ENCODE measurements around the gene CADPS2.
A peak's percentile ranks its signal among the peaks of the same experiment; 100 is the strongest.

The CADPS2 gene

GRCh38 chr7:122546496-122546895, 339.8 kb downstream of the CADPS2 start:
- 47% methylated on average over 1 of the region's 2 CpGs for WGBS
- Histone ChIP-seq H2BK5ac (ENCODE audit: low read depth, low read length, poor library complexity, severe bottlenecking) (no peak overlapping the region), H2AK5ac (ENCODE audit: low read length, severe bottlenecking) (no peak overlapping the region), H3K14ac (ENCODE audit: low read length in 2 of 2) (no peak overlapping the region), H2BK120ac (ENCODE audit: low read depth, low read length) (no peak overlapping the region), H4K91ac (ENCODE audit: low read length) (no peak overlapping the region), H3K18ac (ENCODE audit: low read depth in 1 of 2, low read length in 2 of 2) (no peak overlapping the region), H3K23ac (ENCODE audit: low read length in 2 of 2) (no peak overlapping the region), H2AFZ (ENCODE audit: low read depth, low read length) (no peak overlapping the region), H2BK15ac (ENCODE audit: low read depth, poor library complexity, severe bottlenecking) (no peak overlapping the region), H3K27me3 (ENCODE audit: control insufficient read depth in 1 of 2, insufficient read depth in 1 of 2, low read length in 2 of 2) (no peaks in the 10 kb centered on the region), H3K36me3 (ENCODE audit: control insufficient read depth in 1 of 2, insufficient read depth in 2 of 2, low read depth in 1 of 2, low read length in 2 of 2) (no peaks in the 10 kb centered on the region), H3K4me3 (ENCODE audit: insufficient read depth in 1 of 2, low read depth in 1 of 2, low read length in 2 of 2) (no peak overlapping the region), H3K4ac (ENCODE audit: low read depth in 1 of 2, low read length in 2 of 2) (no peak overlapping the region), H3K27ac (ENCODE audit: low read length, poor library complexity, severe bottlenecking) (no peak overlapping the region), H3K9ac (ENCODE audit: low read length) (no peak overlapping the region), H3K9me3 (ENCODE audit: control insufficient read depth, low read length) (no peaks in the 10 kb centered on the region), H3K79me1 (replicated peaks; ENCODE audit: low read length, poor library complexity, severe bottlenecking) (no peaks in the 10 kb centered on the region), H3K4me1 (ENCODE audit: control insufficient read depth, insufficient read depth, low read depth, low read length) (no peaks in the 10 kb centered on the region), H4K8ac (ENCODE audit: low read length) (no peak overlapping the region), H3K4me2 (ENCODE audit: low read length, poor library complexity, severe bottlenecking) (no peak overlapping the region), H2BK12ac (ENCODE audit: low read length in 2 of 2) (no peak overlapping the region)
- DNase-seq: no peak

GRCh38 chr7:122544463-122544862, 341.8 kb downstream of the CADPS2 start:
- Histone ChIP-seq H3K4me3 (ENCODE audit: insufficient read depth in 1 of 2, low read depth in 1 of 2, low read length in 2 of 2) (no peak overlapping the region), H3K27me3 (ENCODE audit: control insufficient read depth in 1 of 2, insufficient read depth in 1 of 2, low read length in 2 of 2) (no peaks in the 10 kb centered on the region), H3K4ac (ENCODE audit: low read depth in 1 of 2, low read length in 2 of 2) (no peak overlapping the region), H4K91ac (ENCODE audit: low read length) (no peak overlapping the region), H2AFZ (ENCODE audit: low read depth, low read length) (no peak overlapping the region), H2BK5ac (ENCODE audit: low read depth, low read length, poor library complexity, severe bottlenecking) (no peak overlapping the region), H4K8ac (ENCODE audit: low read length) (no peak overlapping the region), H3K4me1 (ENCODE audit: control insufficient read depth, insufficient read depth, low read depth, low read length) (no peaks in the 10 kb centered on the region), H3K36me3 (ENCODE audit: control insufficient read depth in 1 of 2, insufficient read depth in 2 of 2, low read depth in 1 of 2, low read length in 2 of 2) (no peaks in the 10 kb centered on the region), H3K9ac (ENCODE audit: low read length) (no peak overlapping the region), H2BK12ac (ENCODE audit: low read length in 2 of 2) (no peak overlapping the region), H3K18ac (ENCODE audit: low read depth in 1 of 2, low read length in 2 of 2) (no peak overlapping the region), H2AK5ac (ENCODE audit: low read length, severe bottlenecking) (no peak overlapping the region), H3K79me1 (replicated peaks; ENCODE audit: low read length, poor library complexity, severe bottlenecking) (no peaks in the 10 kb centered on the region), H3K14ac (ENCODE audit: low read length in 2 of 2) (no peak overlapping the region), H3K4me2 (ENCODE audit: low read length, poor library complexity, severe bottlenecking) (no peak overlapping the region), H2BK120ac (ENCODE audit: low read depth, low read length) (no peak overlapping the region), H3K27ac (ENCODE audit: low read length, poor library complexity, severe bottlenecking) (no peak overlapping the region), H3K23ac (ENCODE audit: low read length in 2 of 2) (no peak overlapping the region), H3K9me3 (ENCODE audit: control insufficient read depth, low read length) (no peaks in the 10 kb centered on the region), H2BK15ac (ENCODE audit: low read depth, poor library complexity, severe bottlenecking) (no peak overlapping the region)
- 74% methylated on average over 2 of the region's 2 CpGs for WGBS
- no peak for DNase-seq

- no peak overlapping the region for H2AK5ac ChIP-seq (ENCODE audit: low read length, severe bottlenecking)
- no peaks in the 10 kb centered on the region for H3K9me3 ChIP-seq (ENCODE audit: control insufficient read depth, low read length)
- H3K4me3 ChIP-seq (ENCODE audit: insufficient read depth in 1 of 2, low read depth in 1 of 2, low read length in 2 of 2): no peak overlapping the region
- no peak overlapping the region for H4K8ac ChIP-seq (ENCODE audit: low read length)
- no CpG with 5 or more reads among the region's 2 CpGs for WGBS
- no peaks in the 10 kb centered on the region for H3K4me1 ChIP-seq (ENCODE audit: control insufficient read depth, insufficient read depth, low read depth, low read length)
- H3K27ac ChIP-seq (ENCODE audit: low read length, poor library complexity, severe bottlenecking): no peak overlapping the region
- no peak overlapping the region for H3K4ac ChIP-seq (ENCODE audit: low read depth in 1 of 2, low read length in 2 of 2)
- no peak overlapping the region for H4K91ac ChIP-seq (ENCODE audit: low read length)
- H2BK120ac ChIP-seq (ENCODE audit: low read depth, low read length): no peak overlapping the region
- H2BK15ac ChIP-seq (ENCODE audit: low read depth, poor library complexity, severe bottlenecking): no peak overlapping the region
- no peak overlapping the region for H3K23ac ChIP-seq (ENCODE audit: low read length in 2 of 2)
- H3K9ac ChIP-seq (ENCODE audit: low read length): no peak overlapping the region
- H3K18ac ChIP-seq (ENCODE audit: low read depth in 1 of 2, low read length in 2 of 2): no peak overlapping the region
- no peaks in the 10 kb centered on the region for H3K27me3 ChIP-seq (ENCODE audit: control insufficient read depth in 1 of 2, insufficient read depth in 1 of 2, low read length in 2 of 2)
- H3K4me2 ChIP-seq (ENCODE audit: low read length, poor library complexity, severe bottlenecking): no peak overlapping the region
- H3K79me1 ChIP-seq (replicated peaks; ENCODE audit: low read length, poor library complexity, severe bottlenecking): no peaks in the 10 kb centered on the region
- no peak overlapping the region for H2BK5ac ChIP-seq (ENCODE audit: low read depth, low read length, poor library complexity, severe bottlenecking)
- no peaks in the 10 kb centered on the region for H3K36me3 ChIP-seq (ENCODE audit: control insufficient read depth in 1 of 2, insufficient read depth in 2 of 2, low read depth in 1 of 2, low read length in 2 of 2)
- H2AFZ ChIP-seq (ENCODE audit: low read depth, low read length): no peak overlapping the region
- DNase-seq: peak; percentile 10
- H3K14ac ChIP-seq (ENCODE audit: low read length in 2 of 2): no peak overlapping the region
- no peak overlapping the region for H2BK12ac ChIP-seq (ENCODE audit: low read length in 2 of 2)
These were observed 342.4 kb downstream of the CADPS2 start for GRCh38 chr7:122543891-122544290.

GRCh38 chr7:122543166-122543565, 343.1 kb downstream of the CADPS2 start:
- H2AFZ ChIP-seq (ENCODE audit: low read depth, low read length): no peak overlapping the region
- H3K23ac ChIP-seq (ENCODE audit: low read length in 2 of 2): no peak overlapping the region
- H4K91ac ChIP-seq (ENCODE audit: low read length): no peak overlapping the region
- no peak overlapping the region for H3K4me2 ChIP-seq (ENCODE audit: low read length, poor library complexity, severe bottlenecking)
- no peak overlapping the region for H3K9ac ChIP-seq (ENCODE audit: low read length)
- DNase-seq: no peak
- no peaks in the 10 kb centered on the region for H3K27me3 ChIP-seq (ENCODE audit: control insufficient read depth in 1 of 2, insufficient read depth in 1 of 2, low read length in 2 of 2)
- H4K8ac ChIP-seq (ENCODE audit: low read length): no peak overlapping the region
- H2BK120ac ChIP-seq (ENCODE audit: low read depth, low read length): no peak overlapping the region
- H3K4me3 ChIP-seq (ENCODE audit: insufficient read depth in 1 of 2, low read depth in 1 of 2, low read length in 2 of 2): no peak overlapping the region
- no peaks in the 10 kb centered on the region for H3K9me3 ChIP-seq (ENCODE audit: control insufficient read depth, low read length)
- H3K14ac ChIP-seq (ENCODE audit: low read length in 2 of 2): no peak overlapping the region
- H3K4me1 ChIP-seq (ENCODE audit: control insufficient read depth, insufficient read depth, low read depth, low read length): no peaks in the 10 kb centered on the region
- H2BK12ac ChIP-seq (ENCODE audit: low read length in 2 of 2): no peak overlapping the region
- H2BK5ac ChIP-seq (ENCODE audit: low read depth, low read length, poor library complexity, severe bottlenecking): no peak overlapping the region
- H3K36me3 ChIP-seq (ENCODE audit: control insufficient read depth in 1 of 2, insufficient read depth in 2 of 2, low read depth in 1 of 2, low read length in 2 of 2): no peaks in the 10 kb centered on the region
- H3K79me1 ChIP-seq (replicated peaks; ENCODE audit: low read length, poor library complexity, severe bottlenecking): no peaks in the 10 kb centered on the region
- no peak overlapping the region for H2AK5ac ChIP-seq (ENCODE audit: low read length, severe bottlenecking)
- no peak overlapping the region for H3K18ac ChIP-seq (ENCODE audit: low read depth in 1 of 2, low read length in 2 of 2)
- no peak overlapping the region for H2BK15ac ChIP-seq (ENCODE audit: low read depth, poor library complexity, severe bottlenecking)
- H3K27ac ChIP-seq (ENCODE audit: low read length, poor library complexity, severe bottlenecking): no peak overlapping the region
- H3K4ac ChIP-seq (ENCODE audit: low read depth in 1 of 2, low read length in 2 of 2): no peak overlapping the region

Measured in mesenchymal stem cell (in vitro differentiated cells and primary cell).